ENCODE measurements around the gene PRKCZ.

DNA sequence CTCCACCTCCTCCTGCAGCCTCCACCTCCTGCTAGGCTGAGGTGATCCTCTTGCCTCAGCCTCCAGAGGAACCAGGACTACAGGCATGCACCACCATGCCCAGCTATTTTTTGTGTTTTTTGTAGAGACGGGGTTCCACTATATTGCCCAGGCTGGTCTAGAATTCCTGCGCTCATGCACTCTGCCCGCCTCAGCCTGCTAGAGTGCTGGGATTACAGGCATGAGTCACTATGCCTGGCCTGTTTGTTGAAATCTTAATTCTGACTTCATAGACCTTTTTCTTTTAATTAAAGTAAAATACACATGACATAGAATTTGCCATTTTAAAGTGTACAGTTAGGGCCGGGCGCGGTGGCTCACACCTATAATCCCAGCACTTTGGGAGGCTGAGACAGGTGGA lies 101.7 kb downstream of the PRKCZ start:
- TF ChIP-seq POLR2A (IDR thresholded peaks at IDR 0.05; ENCODE audit: extremely low read depth, insufficient read length) (no peak), MYC (IDR thresholded peaks at IDR 0.05; ENCODE audit: low read depth, low read length) (no peak)
- TF ChIP-seq, protein P1, sequence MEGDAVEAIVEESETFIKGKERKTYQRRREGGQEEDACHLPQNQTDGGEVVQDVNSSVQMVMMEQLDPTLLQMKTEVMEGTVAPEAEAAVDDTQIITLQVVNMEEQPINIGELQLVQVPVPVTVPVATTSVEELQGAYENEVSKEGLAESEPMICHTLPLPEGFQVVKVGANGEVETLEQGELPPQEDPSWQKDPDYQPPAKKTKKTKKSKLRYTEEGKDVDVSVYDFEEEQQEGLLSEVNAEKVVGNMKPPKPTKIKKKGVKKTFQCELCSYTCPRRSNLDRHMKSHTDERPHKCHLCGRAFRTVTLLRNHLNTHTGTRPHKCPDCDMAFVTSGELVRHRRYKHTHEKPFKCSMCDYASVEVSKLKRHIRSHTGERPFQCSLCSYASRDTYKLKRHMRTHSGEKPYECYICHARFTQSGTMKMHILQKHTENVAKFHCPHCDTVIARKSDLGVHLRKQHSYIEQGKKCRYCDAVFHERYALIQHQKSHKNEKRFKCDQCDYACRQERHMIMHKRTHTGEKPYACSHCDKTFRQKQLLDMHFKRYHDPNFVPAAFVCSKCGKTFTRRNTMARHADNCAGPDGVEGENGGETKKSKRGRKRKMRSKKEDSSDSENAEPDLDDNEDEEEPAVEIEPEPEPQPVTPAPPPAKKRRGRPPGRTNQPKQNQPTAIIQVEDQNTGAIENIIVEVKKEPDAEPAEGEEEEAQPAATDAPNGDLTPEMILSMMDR (IDR thresholded peaks at IDR 0.05; ENCODE audit: low read depth, low read length): no peak
- TF ChIP-seq, protein P2, sequence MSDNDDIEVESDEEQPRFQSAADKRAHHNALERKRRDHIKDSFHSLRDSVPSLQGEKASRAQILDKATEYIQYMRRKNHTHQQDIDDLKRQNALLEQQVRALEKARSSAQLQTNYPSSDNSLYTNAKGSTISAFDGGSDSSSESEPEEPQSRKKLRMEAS (IDR thresholded peaks at IDR 0.05; ENCODE audit: low read depth, low read length): no peak

Data from NB4 (cell line).